Fibroblast of skin of abdomen (primary cell): Measurements from ENCODE around the gene CEP152.
A peak's percentile ranks its signal among the peaks of the same experiment; 100 is the strongest.

Experiments
- DNase-seq: peaks from one replicate; pipeline ENCODE4 v3.0.0-alpha.2; 2013

CEP152 gene

DNA sequence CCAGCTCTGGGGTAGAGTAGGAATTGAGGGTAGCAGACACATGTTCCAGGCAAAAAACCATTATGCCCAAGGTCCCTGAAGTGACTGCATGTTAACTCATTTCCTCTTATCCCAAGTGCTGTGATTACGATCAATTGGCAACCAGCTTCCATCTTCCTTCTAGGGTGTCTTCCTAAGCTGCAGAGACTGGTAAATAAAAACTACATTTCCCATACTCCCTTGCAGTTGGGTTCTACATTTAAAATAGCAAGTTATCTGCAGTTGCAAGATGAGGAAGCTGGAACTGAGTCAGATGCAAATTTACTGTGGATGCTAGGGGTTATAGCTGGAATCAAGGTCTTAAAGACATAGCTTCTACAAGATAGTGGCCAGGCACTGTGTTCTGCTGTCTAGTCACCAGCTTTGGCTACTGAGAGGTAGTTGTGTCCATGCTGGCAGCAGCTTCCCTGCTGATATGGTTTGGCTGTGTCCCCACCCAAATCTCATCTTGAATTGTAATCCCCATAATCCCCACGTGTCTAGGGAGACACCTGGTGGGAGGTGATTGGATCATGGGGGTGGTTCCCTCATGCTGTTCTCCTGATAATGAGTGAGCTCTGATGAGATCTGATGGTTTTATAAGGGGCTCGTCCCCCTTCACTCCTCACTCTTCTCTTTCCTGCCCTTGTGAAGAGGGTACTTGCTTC is 114.1 kb downstream of the CEP152 start:
- DNase-seq = peak; percentile 49

DNA sequence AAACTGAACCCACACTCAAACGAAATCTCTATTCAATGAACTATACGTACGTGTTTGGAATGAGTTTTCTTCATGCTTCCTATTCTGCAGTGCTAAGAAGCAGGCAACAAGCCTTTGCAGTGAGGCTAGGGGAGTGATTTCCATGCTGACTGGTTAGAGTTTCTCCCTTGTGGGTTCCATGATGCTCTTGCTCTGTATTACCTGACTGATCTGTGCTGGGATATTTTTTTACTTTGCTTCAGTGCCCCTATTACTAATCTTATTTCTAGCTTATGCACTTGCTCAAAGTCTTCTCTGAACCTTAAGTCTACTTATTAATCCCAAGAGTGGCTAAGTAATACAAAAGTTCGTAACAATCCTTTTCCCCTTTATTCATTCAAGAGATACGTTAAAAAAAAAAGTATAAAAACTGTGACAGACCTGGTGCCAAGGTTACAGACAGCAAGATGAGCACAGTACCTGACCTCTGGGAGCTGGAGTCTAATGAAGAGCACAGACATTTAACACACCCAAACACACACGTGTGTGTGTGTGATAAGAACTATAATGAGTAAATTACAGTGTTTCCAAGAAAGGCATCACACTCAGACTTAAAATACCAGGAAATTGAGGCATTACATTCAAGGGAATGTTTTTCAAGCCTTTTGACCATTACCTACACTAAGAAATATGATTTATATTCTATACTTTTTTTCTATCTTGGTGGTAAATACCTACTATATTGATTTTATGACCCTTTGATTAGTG is 114.9 kb downstream of the CEP152 start:
- peak; percentile 33 for DNase-seq

DNA sequence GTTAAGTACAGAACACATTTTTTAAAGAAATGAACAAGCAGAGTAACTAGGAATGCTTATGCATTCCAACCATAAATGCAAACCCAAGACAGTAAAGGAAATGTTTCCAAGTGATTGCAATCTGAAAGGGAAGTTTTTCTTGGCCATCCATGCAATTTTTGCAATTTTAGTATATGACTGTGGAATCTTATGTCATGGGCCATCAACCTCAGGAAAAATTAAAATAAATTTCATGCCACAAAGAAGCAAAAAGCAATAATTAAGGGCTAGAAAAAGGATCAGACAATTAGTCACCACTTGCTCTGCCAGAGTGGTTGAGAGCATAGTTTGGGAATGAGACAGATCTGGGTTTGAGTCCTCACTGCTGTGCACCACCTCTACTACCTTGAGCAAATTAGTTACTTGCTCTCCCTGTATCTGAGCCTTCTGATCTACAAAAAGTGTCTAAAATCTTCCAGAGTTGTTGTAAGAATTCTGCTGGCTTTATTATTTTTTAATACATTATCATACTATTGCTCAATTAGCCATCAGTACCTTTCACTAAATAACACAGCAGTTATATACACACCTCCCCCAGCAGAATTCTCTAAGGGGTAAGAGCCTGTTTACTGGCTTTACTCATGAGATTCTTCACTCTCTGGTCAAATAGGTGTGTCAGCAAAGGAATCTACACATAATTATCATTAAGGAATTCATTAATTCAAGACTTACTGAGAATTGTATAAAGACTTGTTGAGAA is 115.6 kb downstream of the CEP152 start:
- DNase-seq = peak; percentile 98

DNA sequence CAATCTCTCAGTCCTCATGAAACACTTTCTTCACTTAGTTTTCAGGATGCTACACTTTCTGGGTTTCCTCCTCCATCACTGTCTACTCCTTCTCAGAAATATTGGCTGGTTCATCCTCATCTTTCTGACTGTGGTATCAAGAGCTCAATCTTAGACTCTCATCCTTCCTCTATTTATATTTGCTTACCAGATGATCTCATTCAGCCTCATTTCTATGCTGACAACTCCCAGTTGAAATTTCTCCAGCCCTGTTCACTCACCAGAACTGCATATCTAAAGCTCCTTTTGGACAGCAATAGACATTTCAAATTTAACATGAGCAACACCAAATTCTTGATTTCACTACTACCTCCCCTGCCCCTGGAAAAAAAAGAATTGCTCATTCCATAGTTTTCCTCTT is 117.4 kb downstream of the CEP152 start:
- peak; percentile 77 for DNase-seq

DNA sequence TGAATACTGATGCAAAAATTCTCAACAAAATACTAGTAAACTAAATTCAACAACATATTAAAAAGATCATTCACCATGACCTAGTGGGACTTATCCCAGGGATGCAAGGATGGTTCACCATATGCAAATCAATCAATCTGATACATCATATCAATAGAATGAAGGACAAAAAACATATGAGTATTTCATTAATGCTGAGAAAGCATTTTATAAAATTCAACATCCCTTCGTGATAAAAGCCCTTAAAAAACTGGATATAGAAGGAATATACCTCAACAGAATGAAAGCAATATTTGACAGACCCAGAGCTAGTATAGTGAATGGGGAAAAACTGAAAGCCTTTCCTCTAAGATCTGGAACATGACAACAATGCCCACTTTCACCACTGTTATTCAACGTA is 122.4 kb downstream of the CEP152 start:
- no peak for DNase-seq
